HepG2 (cell line): ENCODE measurements around the gene MFRP. TPM values are rescaled to one million over a fixed set of nuclear protein-coding genes. Genes with fewer than 3 reads are reported as not detected.
A peak's percentile ranks its signal among the peaks of the same experiment; 100 is the strongest.

Experiments used
- ARHGAP35 ChIP-seq: sonication (generic); formaldehyde crosslinking; IDR thresholded peaks from 2 replicates; pipeline ENCODE4 v1.9.0; 2022; ENCODE audit warnings: mild to moderate bottlenecking, inconsistent platforms, moderate library complexity, missing genetic modification reagents, borderline replicate concordance
- BHLHE40 ChIP-seq: IDR thresholded peaks from 2 replicates; pipeline ENCODE4 v1.6.1; 2011; ENCODE audit warnings: low read length, improper control_type of control experiment
- CHD4 ChIP-seq: fragments of 200-600 bp; sonication (generic); IDR thresholded peaks from 2 replicates; pipeline ENCODE4 v1.7.0; 2017; ENCODE audit warnings: mild to moderate bottlenecking, low read length, borderline replicate concordance
- ETV6 ChIP-seq: sonication (generic); formaldehyde crosslinking; conservative IDR thresholded peaks from 2 replicates; pipeline ENCODE4 v1.4.0; 2020; ENCODE audit warnings: missing genetic modification reagents
- HNRNPL ChIP-seq: fragments of 200-400 bp; formaldehyde crosslinking; IDR thresholded peaks from 2 replicates; pipeline ENCODE4 v1.6.1; 2017; ENCODE audit warnings: mild to moderate bottlenecking, low read depth, low read length
- MED8 ChIP-seq: sonication (generic); formaldehyde crosslinking; IDR thresholded peaks from 2 replicates; pipeline ENCODE4 v1.8.1; 2023; ENCODE audit warnings: mild to moderate bottlenecking, missing genetic modification reagents; ENCODE audit not compliant: insufficient replicate concordance
- NKX3-1 ChIP-seq: sonication (generic); formaldehyde crosslinking; IDR thresholded peaks from 2 replicates; pipeline ENCODE4 v1.5.0; 2020; ENCODE audit warnings: missing genetic modification reagents
- POLR2A ChIP-seq, 2 experiments: IDR thresholded peaks; 2 replicates each; pipeline ENCODE4 v1.6.1; 2011; ENCODE audit warnings: low read depth in 2 of 2, low read length in 2 of 2, mild to moderate bottlenecking in 1 of 2, moderate library complexity in 1 of 2; ENCODE audit not compliant: insufficient read depth in 1 of 2
- RBM39 ChIP-seq: fragments of 200-400 bp; formaldehyde crosslinking; IDR thresholded peaks from one replicate; pipeline ENCODE4 v1.6.1; 2018; ENCODE audit warnings: antibody characterized with exemption, mild to moderate bottlenecking, low read depth, low read length; ENCODE audit not compliant: poor library complexity, severe bottlenecking
- RNF219 ChIP-seq: sonication (generic); formaldehyde crosslinking; IDR thresholded peaks from 2 replicates; pipeline ENCODE4 v1.5.0; 2020; ENCODE audit warnings: mild to moderate bottlenecking, missing genetic modification reagents
- SP5 ChIP-seq: IDR thresholded peaks from 2 replicates; pipeline ENCODE4 v1.6.1; 2016; ENCODE audit warnings: low read depth, borderline replicate concordance
- TEAD2 ChIP-seq: sonication (generic); formaldehyde crosslinking; IDR thresholded peaks from 2 replicates; pipeline ENCODE4 v1.9.0; 2021; ENCODE audit warnings: missing genetic modification reagents
- UBTF ChIP-seq: sonication (generic); formaldehyde crosslinking; IDR thresholded peaks from 2 replicates; pipeline ENCODE4 v1.4.0; 2020; ENCODE audit warnings: mild to moderate bottlenecking, missing genetic modification reagents
- ZNF136 ChIP-seq: sonication (generic); formaldehyde crosslinking; IDR thresholded peaks from 2 replicates; pipeline ENCODE4 v1.8.1; 2022; ENCODE audit warnings: low read depth, mild to moderate bottlenecking, moderate library complexity, missing genetic modification reagents
- ZNF20 ChIP-seq: sonication (generic); formaldehyde crosslinking; IDR thresholded peaks from 2 replicates; pipeline ENCODE4 v1.4.0; 2020; ENCODE audit warnings: mild to moderate bottlenecking, moderate library complexity, missing genetic modification reagents
- ZNF687 ChIP-seq: sonication (generic); formaldehyde crosslinking; IDR thresholded peaks from 2 replicates; pipeline ENCODE4 v1.5.1; 2020; ENCODE audit warnings: mild to moderate bottlenecking, missing genetic modification reagents, moderate library complexity
- polyA plus RNA-seq, 8 experiments: library from polyadenylated mRNA; depleted of rRNA in 3 of 8; stranded (reverse) in 7 of 8; unstranded in 1 of 8; fragments of >200 nt; fragmentation: Illumina TruSeq in 4 of 8; extraction: Trizol in 4 of 8; gene quantifications; 2 replicates each; pipeline versions ENCODE4 v1.2.1 to v1.2.3, GENCODE V29; 2011 to 2016; ENCODE audit warnings: low read depth in 4 of 8, missing spikeins in 1 of 8, mixed read lengths in 1 of 8; ENCODE audit not compliant: insufficient read depth in 1 of 8
- total RNA-seq, 5 experiments: library from RNA; depleted of rRNA; stranded (reverse); fragments of >200 nt; fragmentation: Illumina TruSeq; extraction: Trizol; gene quantifications; 2 replicates each; pipeline ENCODE4 v1.2.3, GENCODE V29; 2016; ENCODE audit warnings: low read depth in 1 of 5
- TF ChIP-seq, protein P1 (sequence below): sonication (generic); formaldehyde crosslinking; IDR thresholded peaks from 2 replicates; pipeline ENCODE4 v1.4.0; 2020; ENCODE audit warnings: missing genetic modification reagents

The MFRP gene
- total and polyA plus RNA-seq, 2 of the 13 experiments (the other 11 are each of a cell fraction or from before 2014, with no cell fraction given), result not detected

DNA sequence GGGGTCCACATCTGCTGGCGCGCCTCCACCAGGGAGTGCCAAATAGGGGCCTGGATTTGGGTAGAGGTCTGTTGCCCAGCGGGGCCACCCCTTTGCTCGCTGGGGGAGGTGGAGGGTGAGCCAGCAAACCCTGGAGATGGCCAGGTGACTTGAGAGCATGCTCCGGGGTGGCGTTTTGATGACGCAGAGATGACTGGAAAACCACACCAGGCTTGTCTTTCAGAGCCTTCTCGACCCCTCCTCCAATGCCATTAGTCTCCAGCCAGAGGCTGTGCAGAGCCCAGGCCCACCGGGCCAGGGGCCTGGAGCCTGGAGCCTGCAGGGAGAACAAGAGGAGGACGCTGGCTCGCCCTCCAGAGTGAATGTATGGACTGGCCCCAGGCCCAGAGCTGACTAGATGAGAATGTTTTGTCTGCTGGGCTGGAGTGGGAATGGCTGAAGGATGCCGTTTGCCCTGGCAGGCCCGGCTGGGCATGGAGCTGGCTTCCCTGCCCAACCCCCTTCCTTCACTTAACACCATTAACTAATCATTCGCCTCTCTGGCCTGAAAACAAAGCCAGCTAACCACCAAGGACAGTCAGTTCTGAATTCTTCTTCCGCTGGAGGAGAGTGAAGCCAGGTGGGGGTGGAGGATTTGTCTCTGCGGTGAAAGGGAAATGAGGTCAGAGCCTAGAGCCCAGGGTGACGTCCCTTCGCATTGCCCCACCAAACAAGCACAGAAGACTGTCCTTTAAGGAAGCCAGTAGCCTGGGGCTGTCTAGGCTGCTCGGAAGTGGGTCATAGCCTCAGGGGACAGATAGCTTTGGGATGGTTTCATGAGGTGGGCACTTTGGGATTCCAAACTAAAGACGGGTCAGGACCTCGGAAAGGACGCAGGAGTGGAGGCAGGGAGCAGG, 28.0 kb downstream of the MFRP start (continued):
- TF ChIP-seq UBTF (CRISPR knock-in tag) (peak; percentile 38; the same call in 1 of the 2 replicates), NKX3-1 (CRISPR knock-in tag) (no peak), HNRNPL (0 out of 2 replicates have a peak, but pooled peaks have one; percentile 64), ARHGAP35 (CRISPR knock-in tag) (no peak), ETV6 (no peak), ZNF136 (CRISPR knock-in tag) (no peak), BHLHE40 (no peak), RNF219 (CRISPR knock-in tag) (no peak), ZNF687 (CRISPR knock-in tag) (peak; percentile 79), POLR2A (IDR thresholded peaks at IDR 0.05; ENCODE audit: insufficient read depth in 1 of 2, low read depth in 2 of 2, low read length in 2 of 2) (peak in 1 of 2 experiments; percentile 41; a peak in 1 of 4 replicates), MED8 (CRISPR knock-in tag) (no peak), TEAD2 (CRISPR knock-in tag) (no peak), RBM39 (no peak), ZNF20 (CRISPR knock-in tag) (no peak), CHD4 (no peak), SP5 (CRISPR knock-in tag) (no peak)
- TF ChIP-seq, protein P1, sequence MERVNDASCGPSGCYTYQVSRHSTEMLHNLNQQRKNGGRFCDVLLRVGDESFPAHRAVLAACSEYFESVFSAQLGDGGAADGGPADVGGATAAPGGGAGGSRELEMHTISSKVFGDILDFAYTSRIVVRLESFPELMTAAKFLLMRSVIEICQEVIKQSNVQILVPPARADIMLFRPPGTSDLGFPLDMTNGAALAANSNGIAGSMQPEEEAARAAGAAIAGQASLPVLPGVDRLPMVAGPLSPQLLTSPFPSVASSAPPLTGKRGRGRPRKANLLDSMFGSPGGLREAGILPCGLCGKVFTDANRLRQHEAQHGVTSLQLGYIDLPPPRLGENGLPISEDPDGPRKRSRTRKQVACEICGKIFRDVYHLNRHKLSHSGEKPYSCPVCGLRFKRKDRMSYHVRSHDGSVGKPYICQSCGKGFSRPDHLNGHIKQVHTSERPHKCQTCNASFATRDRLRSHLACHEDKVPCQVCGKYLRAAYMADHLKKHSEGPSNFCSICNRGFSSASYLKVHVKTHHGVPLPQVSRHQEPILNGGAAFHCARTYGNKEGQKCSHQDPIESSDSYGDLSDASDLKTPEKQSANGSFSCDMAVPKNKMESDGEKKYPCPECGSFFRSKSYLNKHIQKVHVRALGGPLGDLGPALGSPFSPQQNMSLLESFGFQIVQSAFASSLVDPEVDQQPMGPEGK (CRISPR knock-in tag), result 0 out of 2 replicates have a peak, but pooled peaks have one; percentile 6
